Astrocyte (in vitro differentiated cells and primary cell): Measurements from ENCODE around the gene CDK6.

Experiments used
- CTCF ChIP-seq: IDR thresholded peaks from 2 replicates; pipeline ENCODE4 v1.5.1; 2011; ENCODE audit warnings: low read depth, mild to moderate bottlenecking, inconsistent platforms, low read length, moderate library complexity; ENCODE audit not compliant: insufficient read depth
- EZH2 ChIP-seq: IDR thresholded peaks from 2 replicates; pipeline ENCODE4 v1.6.1; 2012; ENCODE audit warnings: mild to moderate bottlenecking, low read length, inconsistent platforms; ENCODE audit not compliant: insufficient read depth

DNA sequence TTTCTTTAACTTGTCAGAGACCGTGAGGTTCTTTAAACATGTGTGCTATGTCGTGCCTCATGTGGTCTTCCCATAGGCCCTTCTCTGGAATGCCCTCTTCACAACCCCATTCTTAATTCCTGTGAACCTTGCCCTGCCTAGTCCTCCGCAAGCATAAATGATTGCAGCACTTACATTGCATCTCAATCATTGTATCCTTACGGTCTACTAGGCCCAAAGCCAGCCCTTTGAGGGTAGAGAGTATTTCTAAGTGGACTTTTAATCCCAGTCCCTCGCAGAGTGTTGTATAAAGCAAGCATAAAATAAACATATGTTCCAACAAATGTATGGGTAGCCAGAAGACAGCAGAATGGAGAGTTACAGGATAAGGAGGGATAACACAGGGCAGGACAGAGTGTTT, 154.0 kb downstream of the CDK6 start:
- TF ChIP-seq CTCF (no peak), EZH2 (no peak)
